ENCODE data around the gene THAP7.

DNA sequence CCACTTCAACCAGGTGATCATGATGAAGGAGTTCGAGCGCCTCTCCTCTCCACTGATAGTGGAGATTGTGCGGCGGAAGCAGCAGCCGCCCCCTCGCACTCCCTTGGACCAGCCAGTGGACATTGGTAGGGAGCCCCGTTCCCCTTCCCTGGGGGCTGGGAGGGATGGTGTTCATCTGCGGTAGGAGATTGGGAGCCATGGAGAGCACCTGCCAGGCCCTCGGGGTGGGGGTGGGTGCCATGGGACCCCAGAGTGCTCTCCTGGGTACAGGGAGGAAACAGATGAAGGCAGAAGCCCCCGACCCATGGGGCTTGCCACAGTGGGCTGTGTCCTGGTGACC is 7.0 kb downstream of the THAP7 start:
- no peak for TF ChIP-seq GABPB1 (CRISPR knock-in tag; IDR thresholded peaks at IDR 0.05)
- TF ChIP-seq ZNF138 (CRISPR knock-in tag; conservative IDR thresholded peaks at IDR 0.05): no peak
- no peak for TF ChIP-seq NR2C2 (CRISPR knock-in tag; IDR thresholded peaks at IDR 0.05)
- TF ChIP-seq, protein P1, sequence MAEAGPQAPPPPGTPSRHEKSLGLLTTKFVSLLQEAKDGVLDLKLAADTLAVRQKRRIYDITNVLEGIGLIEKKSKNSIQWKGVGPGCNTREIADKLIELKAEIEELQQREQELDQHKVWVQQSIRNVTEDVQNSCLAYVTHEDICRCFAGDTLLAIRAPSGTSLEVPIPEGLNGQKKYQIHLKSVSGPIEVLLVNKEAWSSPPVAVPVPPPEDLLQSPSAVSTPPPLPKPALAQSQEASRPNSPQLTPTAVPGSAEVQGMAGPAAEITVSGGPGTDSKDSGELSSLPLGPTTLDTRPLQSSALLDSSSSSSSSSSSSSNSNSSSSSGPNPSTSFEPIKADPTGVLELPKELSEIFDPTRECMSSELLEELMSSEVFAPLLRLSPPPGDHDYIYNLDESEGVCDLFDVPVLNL (CRISPR knock-in tag; IDR thresholded peaks at IDR 0.05; ENCODE audit: borderline replicate concordance, low read depth): no peak
- no peak for TF ChIP-seq EMX1 (CRISPR knock-in tag; IDR thresholded peaks at IDR 0.05)

Data from WTC11 (cell line).